ENCODE data around the gene SPAG5. TPM values are rescaled to one million over a fixed set of nuclear protein-coding genes. Genes with fewer than 3 reads are reported as not detected.

The SPAG5 gene
- total and polyA plus RNA-seq, 8 donors = 1.2 to 48.7 (median 8.4) TPM

DNA sequence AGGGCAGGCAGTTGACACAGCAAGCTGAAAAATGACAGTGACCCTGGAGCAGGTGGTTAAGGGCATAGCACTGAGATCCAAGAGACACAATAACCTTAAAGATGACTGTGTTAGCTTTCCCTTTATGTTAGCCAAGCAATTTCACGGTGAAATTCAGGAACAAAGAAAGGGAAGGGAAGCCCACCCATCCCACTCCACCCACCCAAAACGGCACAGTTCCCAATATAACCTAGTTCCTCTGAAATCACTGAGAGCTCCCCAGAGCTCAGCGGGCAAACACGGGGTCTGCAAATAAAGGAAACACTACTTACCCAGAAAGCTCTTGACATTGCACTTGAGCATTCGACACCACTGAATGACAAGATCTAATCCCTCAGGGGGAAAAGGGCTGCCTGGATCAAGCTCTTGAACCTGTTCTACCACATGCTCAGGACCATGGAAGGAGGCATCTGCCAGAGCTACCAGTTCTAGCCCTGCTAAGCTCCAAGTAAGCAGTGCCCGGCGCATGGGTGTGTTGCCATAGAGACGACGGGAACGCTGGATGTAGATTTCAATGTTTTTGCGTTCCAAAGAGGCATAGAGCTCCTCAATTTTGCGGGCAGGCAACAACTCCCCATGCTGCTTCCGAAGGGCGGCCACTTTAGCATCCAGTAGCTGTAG, 35.5 kb upstream of the SPAG5 start:
- no peak for TF ChIP-seq POLR2A (IDR thresholded peaks at IDR 0.05)
- TF ChIP-seq POLR2AphosphoS5 (IDR thresholded peaks at IDR 0.05) = no peak
- TF ChIP-seq, protein P1, sequence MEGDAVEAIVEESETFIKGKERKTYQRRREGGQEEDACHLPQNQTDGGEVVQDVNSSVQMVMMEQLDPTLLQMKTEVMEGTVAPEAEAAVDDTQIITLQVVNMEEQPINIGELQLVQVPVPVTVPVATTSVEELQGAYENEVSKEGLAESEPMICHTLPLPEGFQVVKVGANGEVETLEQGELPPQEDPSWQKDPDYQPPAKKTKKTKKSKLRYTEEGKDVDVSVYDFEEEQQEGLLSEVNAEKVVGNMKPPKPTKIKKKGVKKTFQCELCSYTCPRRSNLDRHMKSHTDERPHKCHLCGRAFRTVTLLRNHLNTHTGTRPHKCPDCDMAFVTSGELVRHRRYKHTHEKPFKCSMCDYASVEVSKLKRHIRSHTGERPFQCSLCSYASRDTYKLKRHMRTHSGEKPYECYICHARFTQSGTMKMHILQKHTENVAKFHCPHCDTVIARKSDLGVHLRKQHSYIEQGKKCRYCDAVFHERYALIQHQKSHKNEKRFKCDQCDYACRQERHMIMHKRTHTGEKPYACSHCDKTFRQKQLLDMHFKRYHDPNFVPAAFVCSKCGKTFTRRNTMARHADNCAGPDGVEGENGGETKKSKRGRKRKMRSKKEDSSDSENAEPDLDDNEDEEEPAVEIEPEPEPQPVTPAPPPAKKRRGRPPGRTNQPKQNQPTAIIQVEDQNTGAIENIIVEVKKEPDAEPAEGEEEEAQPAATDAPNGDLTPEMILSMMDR (IDR thresholded peaks at IDR 0.05) = no peak
- TF ChIP-seq EP300 (IDR thresholded peaks at IDR 0.05) = no peak
- Histone ChIP-seq H3K4me1 (peaks cover 0 to 4% (median 0%) of the 10 kb centered on the region in 4 donors), H3K4me3 (no peak overlapping the region), H3K36me3 (peaks cover 96 to 100% (median 100%) of the 10 kb centered on the region in 4 donors), H3K9me3 (no peaks in the 10 kb centered on the region), H3K27ac (no peak overlapping the region), H3K27me3 (no peaks in the 10 kb centered on the region)
- DNase-seq = no peak
- intact Hi-C loops (cut with DNase I; ENCODE audit: low total_unique reads) = no loop called here
- whole genome bisulfite sequencing, 5 donors = 87 to 90% (median 89%) methylated on average over 14 of the region's 14 CpGs

DNA sequence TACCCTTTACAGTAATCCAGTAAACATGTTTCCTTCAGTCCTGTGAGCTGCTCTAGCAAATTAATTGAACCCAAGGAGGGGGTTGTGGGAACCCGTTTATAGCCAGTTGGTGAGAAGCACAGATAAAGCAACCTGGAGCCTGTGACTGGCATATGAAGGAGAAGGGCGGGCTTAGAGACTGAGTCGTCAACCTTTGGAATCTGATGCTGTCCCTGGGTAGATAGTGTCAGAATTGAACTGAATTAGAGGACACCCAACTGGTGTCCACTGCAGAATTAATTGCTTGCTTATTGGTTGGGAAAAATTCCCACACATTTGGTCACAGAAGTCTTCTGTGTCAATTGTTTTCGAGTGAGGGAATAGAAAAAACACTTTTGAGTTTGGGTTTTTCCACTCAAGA, 28.0 kb upstream of the SPAG5 start:
- Histone ChIP-seq H3K27ac (no peak overlapping the region), H3K27me3 (no peaks in the 10 kb centered on the region), H3K4me3 (no peak overlapping the region), H3K9me3 (no peaks in the 10 kb centered on the region), H3K4me1 (no peaks in the 10 kb centered on the region), H3K36me3 (peaks cover 61 to 100% (median 100%) of the 10 kb centered on the region in 4 donors)
- no peak for DNase-seq
- TF ChIP-seq EP300 (IDR thresholded peaks at IDR 0.05) (no peak), POLR2AphosphoS5 (IDR thresholded peaks at IDR 0.05) (no peak), POLR2A (IDR thresholded peaks at IDR 0.05) (no peak)
- TF ChIP-seq, protein P1 (IDR thresholded peaks at IDR 0.05) = no peak
- intact Hi-C loops (cut with DNase I; ENCODE audit: low total_unique reads) = no loop called here
- WGBS, 5 donors = 88 to 96% (median 90%) methylated on average over 4 of the region's 4 CpGs

DNA sequence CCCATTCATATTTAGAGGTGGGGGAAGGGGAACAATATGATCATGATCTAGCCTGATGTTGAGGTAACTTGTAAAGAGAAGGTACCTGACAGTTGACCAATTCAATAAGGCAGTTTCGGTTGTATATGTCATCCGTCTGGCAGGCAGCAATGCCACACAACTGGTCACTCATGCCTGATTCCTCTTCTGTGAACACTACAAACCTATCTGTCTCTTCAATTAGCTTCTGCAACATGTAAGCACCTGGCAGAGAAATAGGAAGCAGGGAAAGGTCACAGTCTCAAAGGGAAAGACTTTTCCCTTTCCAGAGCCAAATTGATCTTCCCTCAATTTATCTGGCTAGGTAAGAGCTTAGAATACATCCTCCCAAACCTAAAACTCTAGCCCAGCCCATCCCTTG, 25.3 kb upstream of the SPAG5 start:
- H3K4me1 ChIP-seq = no peaks in the 10 kb centered on the region
- 91 to 98% (median 96%) methylated on average over 2 of the region's 2 CpGs for WGBS, 5 donors
- intact Hi-C loops (cut with DNase I; ENCODE audit: low total_unique reads) = no loop called here
- TF ChIP-seq, protein P1 (IDR thresholded peaks at IDR 0.05) = no peak
- TF ChIP-seq EP300 (IDR thresholded peaks at IDR 0.05) (no peak), POLR2AphosphoS5 (IDR thresholded peaks at IDR 0.05) (no peak), POLR2A (IDR thresholded peaks at IDR 0.05) (no peak)
- DNase-seq = no peak
- H3K4me3 ChIP-seq = no peak overlapping the region
- no peak overlapping the region for H3K27ac ChIP-seq
- peaks cover 63 to 100% (median 100%) of the 10 kb centered on the region in 4 donors for H3K36me3 ChIP-seq
- no peaks in the 10 kb centered on the region for H3K9me3 ChIP-seq
- no peaks in the 10 kb centered on the region for H3K27me3 ChIP-seq

DNA sequence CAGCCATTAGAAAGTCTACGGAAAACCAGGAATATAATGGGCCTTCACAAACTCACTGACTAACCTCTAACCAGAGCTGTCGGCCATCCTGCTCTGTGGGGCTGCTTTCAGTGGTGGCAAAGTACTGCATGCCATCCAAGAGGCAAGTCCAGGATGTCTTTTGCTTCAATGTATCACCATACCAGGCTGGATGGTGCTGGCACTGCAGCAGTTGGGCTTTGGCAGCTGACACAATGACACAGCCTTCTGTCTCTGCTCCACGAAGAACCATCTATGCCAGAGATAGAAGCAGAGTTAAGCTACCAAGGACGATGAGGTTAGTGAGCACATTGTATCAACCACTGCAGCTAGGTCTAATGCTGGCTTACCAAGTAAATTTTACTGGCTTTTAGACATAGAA, 24.9 kb upstream of the SPAG5 start:
- WGBS, 5 donors = 87 to 95% (median 92%) methylated on average over 4 of the region's 4 CpGs
- H3K4me1 ChIP-seq = no peaks in the 10 kb centered on the region
- no peak overlapping the region for H3K4me3 ChIP-seq
- DNase-seq = no peak
- TF ChIP-seq POLR2AphosphoS5 (IDR thresholded peaks at IDR 0.05) (no peak), EP300 (IDR thresholded peaks at IDR 0.05) (no peak), POLR2A (IDR thresholded peaks at IDR 0.05) (no peak)
- TF ChIP-seq, protein P1 (IDR thresholded peaks at IDR 0.05) = no peak
- no peak overlapping the region for H3K27ac ChIP-seq
- intact Hi-C loops (cut with DNase I; ENCODE audit: low total_unique reads) = no loop called here
- H3K36me3 ChIP-seq = peaks cover 64 to 100% (median 100%) of the 10 kb centered on the region in 4 donors
- H3K27me3 ChIP-seq = no peaks in the 10 kb centered on the region
- H3K9me3 ChIP-seq = no peaks in the 10 kb centered on the region
